ENCODE data around the gene SSH2.

GRCh38 chr17:29625037-29625750 is 304.8 kb downstream of the SSH2 start:
- TF ChIP-seq CTCF (IDR thresholded peaks at IDR 0.05) (no peak), POLR2A (IDR thresholded peaks at IDR 0.05) (no peak), EP300 (IDR thresholded peaks at IDR 0.05) (no peak), POLR2AphosphoS5 (IDR thresholded peaks at IDR 0.05) (no peak)
